PC-3 (cell line): ENCODE measurements around the gene SAMHD1. TPM values are rescaled to one million over a fixed set of nuclear protein-coding genes. Genes with fewer than 3 reads are reported as not detected.

ENCODE experiments used
- ATAC-seq: fragments of 200-7000 bp; cut with Tn5 transposase; 2 replicates; pipeline ENCODE4 v1.9.1; 2020; ENCODE audit warnings: mild to moderate bottlenecking, moderate library complexity
- BruUV-seq: library from RNA; stranded (reverse); fragments of 400-500 nt; replicated peaks from 2 replicates; lab custom pipeline; 2021; lab: Mats Ljungman, UMichigan
- CTCF ChIA-PET: fragments of 300-600 bp; sonication (Branson Sonifier 250); formaldehyde crosslinking; loops from one replicate; lab custom pipeline; 2022; ENCODE audit warnings: antibody characterized with exemption; lab: Charles Lee
- POLR2A ChIA-PET: fragments of 300-600 bp; sonication (Branson Sonifier 250); formaldehyde crosslinking; loops from one replicate; lab custom pipeline; 2022; ENCODE audit warnings: antibody characterized with exemption; ENCODE audit not compliant: unreplicated experiment; lab: Charles Lee
- DNase-seq: peaks from one replicate; pipeline ENCODE4 v3.0.0-alpha.2; 2015
- H2AFZ ChIP-seq: fragments of 300-600 bp; sonication (generic); 2 replicates; pipeline ENCODE4 v1.6.0; 2016; ENCODE audit warnings: antibody characterized with exemption, low read length
- H3F3A ChIP-seq: fragments of 300-600 bp; sonication (generic); one replicate; pipeline ENCODE4 v1.6.0; 2017; ENCODE audit warnings: antibody characterized with exemption, low read length, control low read depth, mild to moderate bottlenecking; ENCODE audit not compliant: unreplicated experiment
- H3K27ac ChIP-seq: fragments of 300-600 bp; sonication (generic); 2 replicates; pipeline ENCODE4 v1.5.1; 2016; ENCODE audit warnings: mild to moderate bottlenecking, low read length
- H3K27me3 ChIP-seq: fragments of 300-600 bp; sonication (generic); 2 replicates; pipeline ENCODE4 v1.6.1; 2016; ENCODE audit warnings: low read length, mixed read lengths
- H3K36me3 ChIP-seq: fragments of 300-600 bp; sonication (generic); 2 replicates; pipeline ENCODE4 v1.6.1; 2016; ENCODE audit warnings: low read depth, mixed run types, low read length, mixed read lengths
- H3K4me1 ChIP-seq: fragments of 300-600 bp; sonication (generic); 2 replicates; pipeline ENCODE4 v1.5.1; 2016; ENCODE audit warnings: low read length; ENCODE audit not compliant: insufficient read depth
- H3K4me2 ChIP-seq: fragments of 300-600 bp; sonication (generic); 2 replicates; pipeline ENCODE4 v1.6.0; 2016; ENCODE audit warnings: low read length
- H3K4me3 ChIP-seq: fragments of 300-600 bp; sonication (generic); 2 replicates; pipeline ENCODE4 v1.5.1; 2016; ENCODE audit warnings: mild to moderate bottlenecking, low read length, mixed read lengths
- H3K79me2 ChIP-seq: fragments of 300-600 bp; sonication (generic); 2 replicates; pipeline ENCODE4 v1.6.1; 2017; ENCODE audit warnings: low read length, mixed read lengths
- H3K9ac ChIP-seq: fragments of 300-600 bp; sonication (generic); 2 replicates; pipeline ENCODE4 v1.6.0; 2016; ENCODE audit warnings: mild to moderate bottlenecking, low read length
- H3K9me2 ChIP-seq: fragments of 300-600 bp; sonication (generic); replicated peaks from 2 replicates; pipeline ENCODE4 v1.6.1; 2016; ENCODE audit warnings: mixed run types, low read length, mixed read lengths
- H3K9me3 ChIP-seq: fragments of 300-600 bp; sonication (generic); 2 replicates; pipeline ENCODE4 v1.6.1; 2016; ENCODE audit warnings: low read length, mixed read lengths
- H4K20me1 ChIP-seq: fragments of 300-600 bp; sonication (generic); 2 replicates; pipeline ENCODE4 v1.6.1; 2016; ENCODE audit warnings: low read length, mixed read lengths
- EZH2 ChIP-seq: fragments of 300-600 bp; sonication (generic); IDR thresholded peaks from one replicate; pipeline ENCODE4 v1.6.1; 2017; ENCODE audit warnings: antibody characterized with exemption, mild to moderate bottlenecking, low read length; ENCODE audit not compliant: unreplicated experiment
- EZH2phosphoT487 ChIP-seq: fragments of 300-600 bp; sonication (generic); IDR thresholded peaks from 2 replicates; pipeline ENCODE4 v1.6.1; 2018; ENCODE audit warnings: mild to moderate bottlenecking, antibody characterized with exemption, low read length, borderline replicate concordance
- intact Hi-C: fragments of 100-400 bp; cut with micrococcal nuclease; formaldehyde crosslinking; loops from 2 replicates; pipeline ENCODE4 v1.9.0; 2023
- total RNA-seq: library from RNA; depleted of rRNA; stranded (reverse); fragments of >200 nt; gene quantifications from 2 replicates; pipeline ENCODE4 v1.2.3, GENCODE V29; 2014
- TF ChIP-seq, protein P1 (sequence below): fragments of 300-600 bp; sonication (generic); conservative IDR thresholded peaks from 2 replicates; pipeline ENCODE4 v1.5.1; 2017; ENCODE audit warnings: antibody characterized with exemption, low read depth, mild to moderate bottlenecking, low read length

SAMHD1 gene
- total RNA-seq, 1 experiment from 2014 or later, result 24.2 TPM

DNA sequence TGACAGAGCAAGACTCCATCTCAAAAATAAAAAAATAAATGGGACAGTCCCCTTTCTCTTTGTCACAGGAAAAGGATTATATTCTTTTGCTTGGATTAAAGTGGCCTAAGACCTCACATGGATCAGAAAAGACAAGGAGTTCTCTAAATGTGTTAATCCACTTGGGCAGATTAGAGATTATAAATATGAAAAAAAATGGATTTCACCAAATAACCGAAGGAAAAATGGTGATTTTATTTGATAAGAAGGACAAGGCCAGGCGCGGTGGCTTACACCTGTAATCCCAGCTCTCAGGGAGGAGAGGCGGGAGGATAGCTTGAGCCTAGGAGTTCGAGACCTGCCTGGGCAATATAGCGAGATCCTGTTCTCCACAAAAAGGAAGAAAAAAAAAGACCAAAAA, 21.8 kb downstream of the SAMHD1 start:
- Histone ChIP-seq H3K36me3 (no peaks in the 10 kb centered on the region; the same call in 1 of the 2 replicates), H4K20me1 (no peaks in the 10 kb centered on the region), H3K9me3 (no peaks in the 10 kb centered on the region), H3K27ac (no peak overlapping the region), H2AFZ (no peak overlapping the region), H3K79me2 (no peaks in the 10 kb centered on the region), H3K4me1 (0 out of 2 replicates have a peak, but pooled peaks cover 3% of the 10 kb centered on the region), H3K4me3 (no peak overlapping the region), H3K4me2 (no peak overlapping the region), H3K9me2 (no peaks in the 10 kb centered on the region), H3K27me3 (no peaks in the 10 kb centered on the region), H3K9ac (no peak overlapping the region), H3F3A (no peaks in the 10 kb centered on the region)
- TF ChIP-seq EZH2, result no peak
- TF ChIP-seq, protein P1, sequence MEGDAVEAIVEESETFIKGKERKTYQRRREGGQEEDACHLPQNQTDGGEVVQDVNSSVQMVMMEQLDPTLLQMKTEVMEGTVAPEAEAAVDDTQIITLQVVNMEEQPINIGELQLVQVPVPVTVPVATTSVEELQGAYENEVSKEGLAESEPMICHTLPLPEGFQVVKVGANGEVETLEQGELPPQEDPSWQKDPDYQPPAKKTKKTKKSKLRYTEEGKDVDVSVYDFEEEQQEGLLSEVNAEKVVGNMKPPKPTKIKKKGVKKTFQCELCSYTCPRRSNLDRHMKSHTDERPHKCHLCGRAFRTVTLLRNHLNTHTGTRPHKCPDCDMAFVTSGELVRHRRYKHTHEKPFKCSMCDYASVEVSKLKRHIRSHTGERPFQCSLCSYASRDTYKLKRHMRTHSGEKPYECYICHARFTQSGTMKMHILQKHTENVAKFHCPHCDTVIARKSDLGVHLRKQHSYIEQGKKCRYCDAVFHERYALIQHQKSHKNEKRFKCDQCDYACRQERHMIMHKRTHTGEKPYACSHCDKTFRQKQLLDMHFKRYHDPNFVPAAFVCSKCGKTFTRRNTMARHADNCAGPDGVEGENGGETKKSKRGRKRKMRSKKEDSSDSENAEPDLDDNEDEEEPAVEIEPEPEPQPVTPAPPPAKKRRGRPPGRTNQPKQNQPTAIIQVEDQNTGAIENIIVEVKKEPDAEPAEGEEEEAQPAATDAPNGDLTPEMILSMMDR, result no peak
- ChIA-PET CTCF (no interaction called here), POLR2A (no interaction called here)
- no TSS peak for BruUV-seq
- intact Hi-C loops, result no loop called here
- ATAC-seq, result no peak
- DNase-seq, result no peak

DNA sequence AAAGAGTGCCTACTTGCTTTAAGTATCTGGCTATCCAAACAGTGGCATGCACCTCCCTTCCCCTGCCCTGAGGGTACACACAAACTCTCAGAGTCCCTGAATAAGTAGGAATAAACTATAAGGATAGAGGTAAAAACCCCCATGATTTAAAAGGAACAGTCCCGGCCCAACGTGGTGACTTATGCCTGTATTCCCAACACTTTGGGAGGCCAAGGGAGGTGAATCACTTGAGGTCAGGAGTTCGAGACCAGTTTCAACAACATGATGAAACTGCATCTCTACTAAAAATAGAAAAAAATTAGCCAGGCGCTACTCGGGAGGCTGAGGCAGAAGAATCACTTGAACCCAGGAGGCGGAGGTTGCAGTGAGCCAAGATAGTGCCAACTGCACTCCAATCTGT, 22.2 kb downstream of the SAMHD1 start:
- H3K4me1 ChIP-seq, result peaks cover 7% of the 10 kb centered on the region

GRCh38 chr20:36927704-36928103, 23.8 kb downstream of the SAMHD1 start:
- no peak overlapping the region for H3K27ac ChIP-seq
- no peaks in the 10 kb centered on the region; the same call in 1 of the 2 replicates for H3K36me3 ChIP-seq
- DNase-seq (no peak), ATAC-seq (no peak)
- no peak overlapping the region for H2AFZ ChIP-seq
- H3K9ac ChIP-seq, result no peak overlapping the region
- TF ChIP-seq, protein P1, result no peak
- TF ChIP-seq EZH2phosphoT487, result no peak
- no peak for TF ChIP-seq EZH2
- BruUV-seq, result no TSS peak
- H3K9me2 ChIP-seq, result no peaks in the 10 kb centered on the region
- H3K4me3 ChIP-seq, result no peak overlapping the region
- H4K20me1 ChIP-seq, result no peaks in the 10 kb centered on the region
- H3F3A ChIP-seq, result no peaks in the 10 kb centered on the region
- H3K4me1 ChIP-seq, result peaks cover 10% of the 10 kb centered on the region
- no peak overlapping the region for H3K4me2 ChIP-seq
- H3K9me3 ChIP-seq, result no peaks in the 10 kb centered on the region
- intact Hi-C loops, result no loop called here
- H3K27me3 ChIP-seq, result no peaks in the 10 kb centered on the region
- ChIA-PET POLR2A (no interaction called here), CTCF (no interaction called here)
- H3K79me2 ChIP-seq, result no peaks in the 10 kb centered on the region

More for the DNA sequence above, 22.2 kb downstream of the SAMHD1 start:
- Histone ChIP-seq H3K27me3 (no peaks in the 10 kb centered on the region), H3K27ac (no peak overlapping the region), H4K20me1 (no peaks in the 10 kb centered on the region), H3K9ac (no peak overlapping the region), H3K9me3 (no peaks in the 10 kb centered on the region), H3K9me2 (no peaks in the 10 kb centered on the region), H3K4me2 (no peak overlapping the region), H2AFZ (no peak overlapping the region), H3K79me2 (no peaks in the 10 kb centered on the region), H3K36me3 (no peaks in the 10 kb centered on the region; the same call in 1 of the 2 replicates), H3K4me3 (no peak overlapping the region), H3F3A (no peaks in the 10 kb centered on the region)
- TF ChIP-seq, protein P1, result no peak
- TF ChIP-seq EZH2phosphoT487 (no peak), EZH2 (no peak)
- intact Hi-C loops, result no loop called here
- DNase-seq (no peak), ATAC-seq (no peak)
- POLR2A ChIA-PET, result no interaction called here
- BruUV-seq, result no TSS peak
- CTCF ChIA-PET, result no interaction called here
